KMS-11 (cell line): Measurements from ENCODE around the gene PGLYRP3.

Experiments
- H2AFZ ChIP-seq: fragments of 200-600 bp; sonication (generic); 2 replicates; pipeline ENCODE4 v1.6.1; 2016; ENCODE audit warnings: antibody characterized with exemption, mixed run types, low read depth
- H3K27ac ChIP-seq: fragments of 200-600 bp; sonication (generic); 2 replicates; pipeline ENCODE4 v1.6.1; 2016; ENCODE audit warnings: mild to moderate bottlenecking, mixed run types
- H3K27me3 ChIP-seq: fragments of 200-600 bp; sonication (generic); 2 replicates; pipeline ENCODE4 v1.6.1; 2017; ENCODE audit warnings: mild to moderate bottlenecking, low read depth, mixed run types, moderate library complexity; ENCODE audit not compliant: insufficient read depth
- H3K36me3 ChIP-seq: fragments of 200-600 bp; sonication (generic); 2 replicates; pipeline ENCODE4 v1.6.1; 2017; ENCODE audit warnings: mild to moderate bottlenecking, mixed run types; ENCODE audit not compliant: insufficient read depth
- H3K4me1 ChIP-seq: fragments of 200-600 bp; sonication (generic); 2 replicates; pipeline ENCODE4 v1.6.1; 2016; ENCODE audit warnings: mild to moderate bottlenecking, low read depth, mixed run types; ENCODE audit not compliant: poor library complexity, severe bottlenecking
- H3K4me2 ChIP-seq: fragments of 200-600 bp; sonication (generic); 2 replicates; pipeline ENCODE4 v1.7.0; 2016; ENCODE audit warnings: mild to moderate bottlenecking, mixed run types
- H3K4me3 ChIP-seq: fragments of 200-600 bp; sonication (generic); IDR thresholded peaks from 2 replicates; pipeline ENCODE4 v1.6.1; 2017; ENCODE audit warnings: low read depth, low read length, mixed read lengths; ENCODE audit not compliant: insufficient read depth
- H3K79me2 ChIP-seq: fragments of 200-600 bp; sonication (generic); 2 replicates; pipeline ENCODE4 v1.6.1; 2016; ENCODE audit warnings: low read depth, mixed run types; ENCODE audit not compliant: insufficient read depth
- H3K9ac ChIP-seq: fragments of 200-600 bp; sonication (generic); 2 replicates; pipeline ENCODE4 v1.6.1; 2016; ENCODE audit warnings: mild to moderate bottlenecking, mixed run types
- H4K20me1 ChIP-seq: fragments of 200-600 bp; sonication (generic); 2 replicates; pipeline ENCODE4 v1.6.1; 2016; ENCODE audit warnings: mild to moderate bottlenecking, mixed run types; ENCODE audit not compliant: insufficient read depth
- TF ChIP-seq, protein P1 (sequence below): fragments of 200-600 bp; sonication (generic); conservative IDR thresholded peaks from 2 replicates; pipeline ENCODE4 v1.6.1; 2017; ENCODE audit warnings: low read depth, mild to moderate bottlenecking, antibody characterized with exemption, low read length, moderate library complexity, mixed read lengths

Gene PGLYRP3

DNA sequence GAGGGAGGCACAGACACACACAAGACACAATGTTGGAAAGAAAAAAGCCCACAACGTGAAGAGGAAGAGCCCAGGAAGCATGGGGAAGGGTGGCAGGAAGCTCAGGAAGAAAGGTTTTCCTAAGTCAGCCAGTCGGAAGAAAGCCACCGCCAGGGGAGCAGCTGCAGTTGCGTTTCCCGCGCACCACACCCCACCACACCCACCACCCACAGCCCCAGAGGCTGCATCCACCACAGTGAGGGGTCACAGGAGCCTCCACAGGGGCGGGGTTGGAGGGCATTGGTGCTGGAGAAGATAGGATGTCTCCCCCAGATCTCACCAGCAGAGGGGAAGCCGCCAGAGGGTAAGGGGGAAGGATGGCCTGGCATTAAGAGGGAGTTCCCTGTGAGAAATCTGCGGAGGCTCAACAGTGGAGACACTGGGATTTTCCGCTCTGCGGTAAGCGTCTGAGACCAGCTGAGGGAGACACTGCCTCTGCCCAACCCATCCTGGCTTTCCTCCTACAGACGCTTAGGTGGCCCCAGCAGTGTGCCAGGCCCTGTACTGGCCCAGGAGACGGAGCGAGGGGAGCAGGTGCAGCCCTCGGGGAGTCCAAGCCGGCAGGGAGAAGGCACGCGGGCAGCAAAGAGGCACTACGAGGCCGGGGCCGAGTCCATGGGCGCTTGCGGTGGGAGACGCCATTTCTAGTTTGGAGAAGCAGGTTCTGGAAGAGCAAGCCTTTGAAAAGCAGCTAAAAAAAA is 19.8 kb downstream of the PGLYRP3 start:
- no peaks in the 10 kb centered on the region for H3K79me2 ChIP-seq
- H3K27ac ChIP-seq: no peak overlapping the region
- TF ChIP-seq, protein P1, sequence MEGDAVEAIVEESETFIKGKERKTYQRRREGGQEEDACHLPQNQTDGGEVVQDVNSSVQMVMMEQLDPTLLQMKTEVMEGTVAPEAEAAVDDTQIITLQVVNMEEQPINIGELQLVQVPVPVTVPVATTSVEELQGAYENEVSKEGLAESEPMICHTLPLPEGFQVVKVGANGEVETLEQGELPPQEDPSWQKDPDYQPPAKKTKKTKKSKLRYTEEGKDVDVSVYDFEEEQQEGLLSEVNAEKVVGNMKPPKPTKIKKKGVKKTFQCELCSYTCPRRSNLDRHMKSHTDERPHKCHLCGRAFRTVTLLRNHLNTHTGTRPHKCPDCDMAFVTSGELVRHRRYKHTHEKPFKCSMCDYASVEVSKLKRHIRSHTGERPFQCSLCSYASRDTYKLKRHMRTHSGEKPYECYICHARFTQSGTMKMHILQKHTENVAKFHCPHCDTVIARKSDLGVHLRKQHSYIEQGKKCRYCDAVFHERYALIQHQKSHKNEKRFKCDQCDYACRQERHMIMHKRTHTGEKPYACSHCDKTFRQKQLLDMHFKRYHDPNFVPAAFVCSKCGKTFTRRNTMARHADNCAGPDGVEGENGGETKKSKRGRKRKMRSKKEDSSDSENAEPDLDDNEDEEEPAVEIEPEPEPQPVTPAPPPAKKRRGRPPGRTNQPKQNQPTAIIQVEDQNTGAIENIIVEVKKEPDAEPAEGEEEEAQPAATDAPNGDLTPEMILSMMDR: no peak
- H3K27me3 ChIP-seq: no peaks in the 10 kb centered on the region
- no peaks in the 10 kb centered on the region for H3K4me1 ChIP-seq
- no peak overlapping the region for H3K9ac ChIP-seq
- no peak overlapping the region for H3K4me3 ChIP-seq
- H3K36me3 ChIP-seq: no peaks in the 10 kb centered on the region
- H2AFZ ChIP-seq: no peak overlapping the region
- no peaks in the 10 kb centered on the region for H4K20me1 ChIP-seq
- H3K4me2 ChIP-seq: no peak overlapping the region

- no peaks in the 10 kb centered on the region for H4K20me1 ChIP-seq
- no peak overlapping the region for H3K4me3 ChIP-seq
- TF ChIP-seq, protein P1: no peak
- H3K79me2 ChIP-seq: no peaks in the 10 kb centered on the region
- no peak overlapping the region for H3K4me2 ChIP-seq
- no peak overlapping the region for H3K27ac ChIP-seq
- no peak overlapping the region for H2AFZ ChIP-seq
- H3K36me3 ChIP-seq: no peaks in the 10 kb centered on the region
- H3K4me1 ChIP-seq: no peaks in the 10 kb centered on the region
- no peaks in the 10 kb centered on the region for H3K27me3 ChIP-seq
- no peak overlapping the region for H3K9ac ChIP-seq
Measured at GRCh38 chr1:153292185-153292584, 20.6 kb downstream of the PGLYRP3 start.

GRCh38 chr1:153291514-153291913 is 21.2 kb downstream of the PGLYRP3 start:
- H3K27me3 ChIP-seq: no peaks in the 10 kb centered on the region
- H2AFZ ChIP-seq: no peak overlapping the region
- no peaks in the 10 kb centered on the region for H4K20me1 ChIP-seq
- H3K9ac ChIP-seq: no peak overlapping the region
- no peaks in the 10 kb centered on the region for H3K36me3 ChIP-seq
- no peaks in the 10 kb centered on the region for H3K79me2 ChIP-seq
- no peak overlapping the region for H3K27ac ChIP-seq
- no peak overlapping the region for H3K4me3 ChIP-seq
- TF ChIP-seq, protein P1: no peak
- H3K4me1 ChIP-seq: no peaks in the 10 kb centered on the region
- no peak overlapping the region for H3K4me2 ChIP-seq

DNA sequence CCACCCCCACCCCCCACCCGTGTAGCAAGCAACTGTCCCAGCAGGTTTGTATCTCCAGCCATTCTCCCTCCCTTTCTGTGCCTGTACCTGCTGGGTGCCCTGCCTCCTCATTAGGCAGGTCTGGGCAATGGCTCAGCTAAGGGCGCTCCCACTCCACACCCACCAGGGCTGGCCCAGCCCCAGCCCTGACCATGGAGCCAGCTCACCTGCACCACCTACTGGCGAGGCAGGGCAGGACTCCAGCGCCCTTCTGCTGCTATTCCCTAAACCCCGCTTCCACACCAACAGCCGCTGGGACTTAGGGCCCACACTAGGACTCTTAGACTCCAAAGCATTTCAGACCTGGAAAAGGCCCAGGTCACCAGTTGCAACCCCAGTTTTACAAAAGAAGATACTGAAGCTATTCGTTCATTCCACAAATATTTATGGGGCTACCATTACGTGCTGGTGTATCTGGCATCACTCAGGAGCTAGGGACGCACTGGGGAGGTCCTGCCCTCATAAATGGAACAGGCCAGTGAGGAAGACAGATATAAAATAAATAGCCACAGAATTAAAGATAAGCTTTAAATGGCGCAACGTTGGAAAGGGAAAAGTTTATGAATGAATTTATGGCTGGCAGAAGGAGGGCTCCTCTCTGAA is 24.0 kb downstream of the PGLYRP3 start:
- Histone ChIP-seq H3K4me2 (no peak overlapping the region), H3K36me3 (no peaks in the 10 kb centered on the region), H3K27ac (no peak overlapping the region), H3K79me2 (no peaks in the 10 kb centered on the region), H3K4me3 (no peak overlapping the region), H3K9ac (no peak overlapping the region), H3K27me3 (no peaks in the 10 kb centered on the region), H3K4me1 (no peaks in the 10 kb centered on the region), H2AFZ (no peak overlapping the region), H4K20me1 (no peaks in the 10 kb centered on the region)
- TF ChIP-seq, protein P1: peak; percentile 90
